ENCODE results near the gene PCDHA6.
A peak's percentile ranks its signal among the peaks of the same experiment; 100 is the strongest.
"Not testable (repeated sequence)": the region's sequence is repeated elsewhere in the genome, so short reads cannot be mapped to it uniquely, and the experiment has no call there.

Gene PCDHA6

DNA sequence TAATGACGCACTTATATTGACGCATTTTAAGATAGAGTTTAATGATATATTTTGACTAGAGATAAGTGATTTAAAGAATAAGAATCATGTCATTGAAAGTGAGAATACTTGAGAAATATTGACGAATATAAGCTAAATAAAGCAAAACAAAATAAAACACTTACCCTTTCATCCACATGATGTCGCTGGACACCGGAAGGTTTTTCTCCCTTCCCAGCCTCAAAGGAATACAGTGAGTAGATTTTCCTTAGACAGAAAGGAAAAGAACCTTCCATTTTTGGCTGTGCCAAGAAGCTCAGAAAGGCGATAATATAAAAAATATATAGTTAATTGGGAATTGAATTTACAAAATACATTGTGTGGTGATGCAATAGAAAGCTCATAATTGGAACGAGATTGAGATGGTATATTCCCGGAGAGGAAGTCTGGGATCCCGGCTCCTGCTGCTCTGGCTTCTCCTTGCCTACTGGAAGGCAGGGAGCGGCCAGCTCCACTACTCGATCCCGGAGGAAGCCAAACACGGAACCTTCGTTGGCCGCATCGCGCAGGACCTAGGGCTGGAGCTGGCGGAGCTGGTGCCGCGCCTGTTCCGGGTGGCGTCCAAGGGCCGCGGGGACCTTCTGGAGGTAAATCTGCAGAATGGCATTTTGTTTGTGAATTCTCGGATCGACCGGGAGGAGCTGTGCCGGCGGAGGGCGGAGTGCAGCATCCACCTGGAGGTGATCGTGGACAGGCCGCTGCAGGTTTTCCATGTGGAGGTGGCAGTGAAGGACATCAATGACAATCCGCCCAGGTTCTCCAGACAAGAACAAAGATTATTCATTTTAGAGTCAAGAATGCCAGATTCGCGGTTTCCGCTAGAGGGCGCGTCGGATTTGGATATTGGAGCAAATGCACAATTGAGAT lies 6.1 kb upstream of the PCDHA6 start, which contains the start of gene PCDHA5:
Gene PCDHA5 (plus strand): TSS at position 239 of the 906 bp plus-strand sequence.
- DNase-seq (ENCODE audit: low read depth), result peak; percentile 26

DNA sequence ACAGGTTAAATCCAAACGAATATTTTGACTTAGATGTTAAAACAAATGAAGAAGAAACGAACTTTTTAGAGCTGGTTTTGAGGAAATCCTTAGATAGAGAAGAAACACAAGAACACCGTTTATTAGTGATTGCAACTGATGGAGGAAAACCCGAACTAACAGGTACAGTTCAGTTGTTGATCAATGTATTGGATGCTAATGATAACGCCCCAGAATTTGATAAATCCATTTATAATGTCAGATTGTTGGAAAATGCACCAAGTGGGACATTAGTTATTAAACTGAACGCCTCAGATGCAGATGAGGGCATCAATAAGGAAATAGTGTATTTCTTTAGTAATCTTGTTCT lies 5.5 kb upstream of the PCDHA6 start:
- DNase-seq (ENCODE audit: low read depth), result no peak

DNA sequence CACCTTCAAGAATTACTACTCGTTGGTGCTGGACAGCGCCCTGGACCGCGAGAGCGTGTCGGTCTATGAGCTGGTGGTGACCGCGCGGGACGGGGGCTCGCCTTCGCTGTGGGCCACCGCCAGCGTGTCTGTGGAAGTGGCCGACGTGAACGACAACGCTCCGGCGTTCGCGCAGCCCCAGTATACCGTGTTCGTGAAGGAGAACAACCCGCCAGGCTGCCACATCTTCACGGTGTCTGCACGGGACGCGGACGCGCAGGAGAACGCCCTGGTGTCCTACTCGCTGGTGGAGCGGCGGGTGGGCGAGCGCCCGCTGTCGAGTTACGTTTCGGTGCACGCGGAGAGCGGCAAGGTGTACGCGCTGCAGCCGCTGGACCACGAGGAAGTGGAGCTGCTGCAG lies 4.8 kb upstream of the PCDHA6 start:
- DNase-seq (ENCODE audit: low read depth), result not testable (repeated sequence)

DNA sequence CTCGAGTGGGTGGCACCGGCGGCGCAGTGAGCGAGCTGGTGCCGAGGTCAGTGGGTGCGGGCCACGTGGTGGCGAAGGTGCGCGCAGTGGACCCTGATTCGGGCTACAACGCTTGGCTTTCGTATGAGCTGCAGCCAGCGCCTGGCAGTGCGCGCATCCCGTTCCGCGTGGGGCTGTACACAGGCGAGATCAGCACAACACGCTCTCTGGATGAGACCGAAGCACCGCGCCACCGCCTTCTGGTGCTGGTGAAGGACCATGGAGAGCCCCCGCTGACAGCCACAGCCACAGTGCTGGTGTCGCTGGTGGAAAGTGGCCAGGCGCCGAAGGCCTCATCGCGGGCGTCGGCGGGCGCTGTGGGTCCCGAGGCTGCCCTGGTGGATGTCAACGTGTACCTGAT lies 4.3 kb upstream of the PCDHA6 start:
- no peak for DNase-seq (ENCODE audit: low read depth)

DNA sequence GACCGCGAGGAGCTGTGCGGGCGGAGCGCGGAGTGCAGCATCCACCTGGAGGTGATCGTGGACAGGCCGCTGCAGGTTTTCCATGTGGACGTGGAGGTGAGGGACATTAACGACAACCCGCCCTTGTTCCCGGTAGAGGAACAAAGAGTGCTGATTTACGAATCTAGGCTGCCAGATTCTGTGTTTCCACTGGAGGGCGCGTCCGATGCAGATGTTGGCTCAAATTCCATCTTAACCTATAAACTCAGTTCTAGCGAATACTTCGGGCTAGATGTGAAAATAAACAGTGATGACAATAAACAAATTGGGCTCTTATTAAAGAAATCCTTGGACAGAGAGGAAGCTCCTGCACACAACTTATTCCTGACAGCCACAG lies 590 bp downstream of the PCDHA6 start:
- DNase-seq (ENCODE audit: low read depth), result no peak

DNA sequence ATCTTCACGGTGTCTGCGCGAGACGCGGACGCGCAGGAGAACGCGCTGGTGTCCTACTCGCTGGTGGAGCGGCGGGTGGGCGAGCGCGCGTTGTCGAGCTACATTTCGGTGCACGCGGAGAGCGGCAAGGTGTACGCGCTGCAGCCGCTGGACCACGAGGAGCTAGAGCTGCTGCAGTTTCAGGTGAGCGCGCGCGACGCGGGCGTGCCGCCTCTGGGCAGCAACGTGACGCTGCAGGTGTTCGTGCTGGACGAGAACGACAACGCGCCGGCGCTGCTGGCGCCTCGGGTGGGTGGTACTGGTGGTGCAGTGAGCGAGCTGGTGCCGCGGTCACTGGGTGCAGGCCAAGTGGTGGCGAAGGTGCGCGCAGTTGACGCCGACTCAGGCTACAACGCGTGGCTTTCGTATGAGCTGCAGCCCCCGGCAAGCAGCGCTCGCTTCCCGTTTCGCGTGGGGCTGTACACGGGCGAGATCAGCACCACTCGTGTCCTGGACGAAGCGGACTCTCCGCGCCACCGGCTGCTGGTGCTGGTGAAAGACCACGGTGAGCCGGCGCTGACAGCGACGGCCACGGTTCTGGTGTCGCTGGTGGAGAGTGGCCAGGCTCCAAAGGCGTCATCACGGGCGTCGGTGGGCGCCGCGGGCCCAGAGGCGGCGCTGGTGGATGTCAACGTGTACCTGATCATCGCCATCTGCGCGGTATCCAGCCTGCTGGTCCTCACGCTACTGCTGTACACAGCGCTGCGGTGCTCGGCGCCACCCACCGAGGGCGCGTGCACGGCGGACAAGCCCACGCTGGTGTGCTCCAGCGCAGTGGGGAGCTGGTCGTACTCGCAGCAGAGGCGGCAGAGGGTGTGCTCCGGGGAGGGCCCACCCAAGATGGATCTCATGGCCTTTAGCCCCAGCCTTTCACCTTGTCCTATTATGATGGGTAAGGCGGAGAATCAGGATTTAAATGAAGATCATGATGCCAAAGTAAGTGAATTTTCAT lies 2.0 kb downstream of the PCDHA6 start:
- DNase-seq (ENCODE audit: low read depth), result not testable (repeated sequence)

DNA sequence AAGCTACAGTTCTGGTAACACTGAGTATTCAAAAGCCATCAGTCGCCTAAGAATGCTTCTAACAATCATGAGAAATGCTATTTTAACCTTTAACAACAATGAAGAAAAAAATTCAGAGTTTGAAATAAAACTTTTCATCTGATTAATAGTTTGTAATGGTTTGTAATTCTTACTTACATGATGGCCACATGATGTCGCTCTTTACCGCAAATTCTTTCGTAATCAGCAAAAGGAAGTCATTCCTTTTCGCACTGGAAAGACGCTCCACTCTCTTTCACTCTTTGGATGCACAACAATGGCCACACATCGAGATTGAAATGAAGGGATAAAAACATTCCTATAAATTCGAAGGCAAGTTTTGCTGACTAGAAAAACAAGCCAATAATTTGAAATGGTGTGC lies 6.2 kb downstream of the PCDHA6 start, which contains the start of gene PCDHA7:
Gene PCDHA7 (plus strand): TSS at position 277 of the 400 bp plus-strand sequence. CDS start 115 bp downstream, at position 392.
- DNase-seq (ENCODE audit: low read depth), result no peak

DNA sequence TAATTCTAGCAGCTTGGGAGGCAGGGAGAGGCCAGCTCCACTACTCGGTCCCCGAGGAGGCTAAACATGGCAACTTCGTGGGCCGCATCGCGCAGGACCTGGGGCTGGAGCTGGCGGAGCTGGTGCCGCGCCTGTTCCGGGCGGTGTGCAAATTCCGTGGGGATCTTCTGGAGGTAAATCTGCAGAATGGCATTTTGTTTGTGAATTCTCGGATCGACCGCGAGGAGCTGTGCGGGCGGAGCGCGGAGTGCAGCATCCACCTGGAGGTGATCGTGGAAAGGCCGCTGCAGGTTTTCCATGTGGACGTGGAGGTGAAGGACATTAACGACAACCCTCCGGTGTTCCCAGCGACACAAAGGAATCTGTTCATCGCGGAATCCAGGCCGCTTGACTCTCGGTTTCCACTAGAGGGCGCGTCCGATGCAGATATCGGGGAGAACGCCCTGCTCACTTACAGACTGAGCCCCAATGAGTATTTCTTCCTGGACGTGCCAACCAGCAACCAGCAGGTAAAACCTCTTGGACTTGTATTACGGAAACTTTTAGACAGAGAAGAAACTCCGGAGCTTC lies 6.8 kb downstream of the PCDHA6 start:
- not testable (repeated sequence) for DNase-seq (ENCODE audit: low read depth)

DNA sequence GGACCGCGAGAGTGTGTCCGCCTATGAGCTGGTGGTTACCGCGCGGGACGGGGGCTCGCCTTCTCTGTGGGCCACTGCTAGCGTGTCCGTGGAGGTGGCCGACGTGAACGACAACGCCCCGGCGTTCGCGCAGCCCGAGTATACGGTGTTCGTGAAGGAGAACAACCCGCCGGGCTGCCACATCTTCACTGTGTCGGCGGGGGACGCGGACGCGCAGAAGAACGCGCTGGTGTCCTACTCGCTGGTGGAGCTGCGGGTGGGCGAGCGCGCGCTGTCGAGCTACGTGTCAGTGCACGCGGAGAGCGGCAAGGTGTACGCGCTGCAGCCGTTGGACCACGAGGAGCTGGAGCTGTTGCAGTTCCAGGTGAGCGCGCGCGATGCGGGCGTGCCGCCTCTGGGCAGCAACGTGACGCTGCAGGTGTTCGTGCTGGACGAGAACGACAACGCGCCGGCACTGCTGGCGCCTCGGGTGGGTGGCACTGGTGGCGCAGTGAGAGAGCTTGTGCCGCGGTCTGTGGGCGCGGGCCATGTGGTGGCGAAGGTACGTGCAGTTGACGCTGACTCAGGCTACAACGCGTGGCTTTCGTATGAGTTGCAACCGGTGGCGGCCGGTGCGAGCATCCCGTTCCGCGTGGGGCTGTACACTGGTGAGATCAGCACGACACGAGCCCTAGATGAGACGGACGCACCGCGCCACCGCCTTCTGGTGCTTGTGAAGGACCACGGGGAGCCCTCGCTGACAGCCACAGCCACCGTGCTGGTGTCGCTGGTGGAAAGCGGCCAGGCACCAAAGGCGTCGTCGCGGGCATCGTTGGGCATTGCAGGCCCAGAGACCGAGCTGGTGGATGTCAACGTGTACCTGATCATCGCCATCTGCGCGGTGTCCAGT lies 8.1 kb downstream of the PCDHA6 start:
- DNase-seq (ENCODE audit: low read depth), result no peak

DNA sequence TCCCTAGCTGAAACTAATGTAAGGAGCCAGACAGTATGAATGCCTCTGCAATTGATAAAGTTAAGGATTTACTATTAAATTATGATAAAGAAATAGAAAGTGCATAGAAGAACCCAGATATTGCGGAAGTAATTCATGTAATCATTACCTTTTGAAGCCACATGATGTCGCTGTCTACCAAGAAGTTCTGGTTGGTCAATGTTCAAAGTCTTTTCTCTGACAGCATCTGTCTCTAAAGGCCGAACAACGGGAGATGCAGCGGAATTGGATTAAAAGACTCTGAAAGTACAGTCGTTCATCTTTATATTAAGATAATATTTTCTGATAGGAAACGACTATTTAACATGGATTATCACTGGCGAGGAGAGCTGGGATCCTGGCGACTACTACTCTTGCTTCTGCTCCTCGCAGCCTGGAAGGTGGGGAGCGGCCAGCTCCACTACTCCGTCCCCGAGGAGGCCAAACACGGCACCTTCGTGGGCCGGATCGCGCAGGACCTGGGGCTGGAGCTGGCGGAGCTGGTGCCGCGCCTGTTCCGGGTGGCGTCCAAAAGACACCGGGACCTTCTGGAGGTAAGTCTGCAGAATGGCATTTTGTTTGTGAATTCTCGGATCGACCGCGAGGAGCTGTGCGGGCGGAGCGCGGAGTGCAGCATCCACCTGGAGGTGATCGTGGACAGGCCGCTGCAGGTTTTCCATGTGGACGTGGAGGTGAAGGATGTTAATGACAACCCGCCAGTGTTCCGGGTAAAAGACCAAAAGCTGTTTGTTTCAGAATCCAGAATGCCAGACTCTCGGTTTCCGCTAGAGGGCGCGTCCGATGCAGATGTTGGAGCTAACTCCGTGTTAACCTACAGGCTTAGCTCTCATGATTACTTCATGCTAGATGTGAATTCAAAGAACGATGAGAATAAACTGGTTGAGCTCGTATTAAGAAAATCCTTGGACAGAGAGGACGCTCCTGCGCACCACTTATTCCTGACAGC lies 13.5 kb downstream of the PCDHA6 start, which contains the start of gene PCDHA8:
Gene PCDHA8 (plus strand): TSS at position 210 of the 985 bp plus-strand sequence. CDS start 135 bp downstream, at position 345.
- DNase-seq (ENCODE audit: low read depth), result no peak

DNA sequence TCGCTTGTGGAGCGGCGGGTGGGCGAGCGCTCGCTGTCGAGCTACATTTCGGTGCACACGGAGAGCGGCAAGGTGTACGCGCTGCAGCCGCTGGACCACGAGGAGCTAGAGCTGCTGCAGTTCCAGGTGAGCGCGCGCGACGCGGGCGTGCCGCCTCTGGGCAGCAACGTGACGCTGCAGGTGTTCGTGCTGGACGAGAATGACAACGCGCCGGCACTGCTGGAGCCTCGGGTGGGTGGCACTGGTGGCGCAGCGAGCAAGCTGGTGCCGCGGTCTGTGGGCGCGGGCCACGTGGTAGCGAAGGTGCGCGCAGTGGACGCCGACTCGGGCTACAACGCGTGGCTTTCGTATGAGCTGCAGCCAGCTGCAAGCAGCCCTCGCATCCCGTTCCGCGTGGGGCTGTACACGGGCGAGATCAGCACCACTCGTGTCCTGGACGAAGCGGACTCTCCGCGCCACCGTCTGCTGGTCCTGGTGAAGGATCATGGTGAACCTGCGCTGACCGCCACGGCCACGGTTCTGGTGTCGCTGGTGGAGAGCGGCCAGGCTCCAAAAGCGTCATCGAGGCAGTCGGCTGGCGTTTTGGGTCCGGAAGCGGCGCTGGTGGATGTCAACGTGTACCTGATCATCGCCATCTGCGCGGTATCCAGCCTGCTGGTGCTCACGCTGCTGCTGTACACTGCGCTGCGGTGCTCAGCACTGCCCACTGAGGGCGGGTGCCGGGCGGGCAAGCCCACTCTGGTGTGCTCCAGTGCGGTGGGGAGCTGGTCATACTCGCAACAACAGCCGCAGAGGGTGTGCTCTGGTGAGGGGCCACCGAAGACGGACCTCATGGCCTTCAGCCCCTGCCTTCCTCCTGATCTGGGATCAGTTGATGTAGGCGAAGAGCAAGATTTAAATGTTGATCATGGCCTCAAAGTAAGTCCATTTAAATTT lies 15.3 kb downstream of the PCDHA6 start:
- no peak for DNase-seq (ENCODE audit: low read depth)

DNA sequence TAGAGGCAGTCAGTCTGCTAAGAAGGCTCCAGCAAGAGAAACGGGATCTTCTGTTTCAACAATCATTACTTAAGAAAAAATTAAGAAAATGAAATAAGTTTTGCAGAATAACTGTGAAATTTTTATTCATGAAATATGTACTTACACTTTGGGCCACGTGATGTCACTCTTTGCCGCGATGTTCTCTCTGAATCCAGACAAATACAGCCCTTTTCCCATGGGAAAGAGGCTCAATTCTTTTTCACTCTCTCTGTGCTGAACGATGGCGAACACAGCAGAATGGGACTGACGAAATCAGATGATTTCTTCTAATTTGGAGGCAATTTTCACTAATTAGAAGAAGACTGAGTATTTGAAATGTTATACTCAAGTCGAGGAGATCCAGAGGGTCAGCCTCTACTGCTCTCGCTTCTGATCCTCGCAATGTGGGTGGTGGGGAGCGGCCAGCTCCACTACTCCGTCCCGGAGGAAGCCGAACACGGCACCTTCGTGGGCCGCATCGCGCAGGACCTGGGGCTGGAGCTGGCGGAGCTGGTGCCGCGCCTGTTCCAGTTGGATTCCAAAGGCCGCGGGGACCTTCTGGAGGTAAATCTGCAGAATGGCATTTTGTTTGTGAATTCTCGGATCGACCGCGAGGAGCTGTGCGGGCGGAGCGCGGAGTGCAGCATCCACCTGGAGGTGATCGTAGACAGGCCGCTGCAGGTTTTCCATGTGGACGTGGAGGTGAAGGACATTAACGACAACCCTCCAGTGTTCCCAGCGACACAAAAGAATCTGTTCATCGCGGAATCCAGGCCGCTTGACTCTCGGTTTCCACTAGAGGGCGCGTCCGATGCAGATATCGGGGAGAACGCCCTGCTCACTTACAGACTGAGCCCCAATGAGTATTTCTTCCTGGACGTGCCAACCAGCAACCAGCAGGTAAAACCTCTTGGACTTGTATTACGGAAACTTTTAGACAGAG lies 20.7 kb downstream of the PCDHA6 start, which contains the start of gene PCDHA9:
Gene PCDHA9 (plus strand): TSS at position 244 of the 964 bp plus-strand sequence. CDS start 114 bp downstream, at position 358.
- DNase-seq (ENCODE audit: low read depth), result not testable (repeated sequence)

DNA sequence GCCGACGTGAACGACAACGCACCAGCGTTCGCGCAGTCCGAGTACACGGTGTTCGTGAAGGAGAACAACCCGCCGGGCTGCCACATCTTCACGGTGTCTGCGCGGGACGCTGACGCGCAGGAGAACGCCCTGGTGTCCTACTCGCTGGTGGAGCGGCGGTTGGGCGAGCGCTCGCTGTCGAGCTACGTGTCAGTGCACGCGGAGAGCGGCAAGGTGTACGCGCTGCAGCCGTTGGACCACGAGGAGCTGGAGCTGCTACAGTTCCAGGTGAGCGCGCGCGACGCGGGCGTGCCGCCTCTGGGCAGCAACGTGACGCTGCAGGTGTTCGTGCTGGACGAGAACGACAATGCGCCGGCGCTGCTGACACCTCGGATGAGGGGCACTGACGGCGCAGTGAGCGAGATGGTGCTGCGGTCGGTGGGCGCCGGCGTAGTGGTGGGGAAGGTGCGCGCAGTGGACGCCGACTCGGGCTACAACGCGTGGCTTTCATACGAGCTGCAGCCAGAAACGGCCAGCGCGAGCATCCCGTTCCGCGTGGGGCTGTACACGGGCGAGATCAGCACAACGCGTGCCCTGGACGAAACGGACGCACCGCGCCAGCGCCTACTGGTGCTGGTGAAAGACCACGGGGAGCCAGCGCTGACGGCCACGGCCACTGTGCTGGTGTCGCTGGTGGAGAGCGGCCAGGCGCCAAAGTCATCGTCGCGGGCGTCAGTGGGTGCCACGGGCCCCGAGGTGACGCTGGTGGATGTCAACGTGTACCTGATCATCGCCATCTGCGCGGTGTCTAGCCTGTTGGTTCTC lies 22.3 kb downstream of the PCDHA6 start:
- not testable (repeated sequence) for DNase-seq (ENCODE audit: low read depth)

DNA sequence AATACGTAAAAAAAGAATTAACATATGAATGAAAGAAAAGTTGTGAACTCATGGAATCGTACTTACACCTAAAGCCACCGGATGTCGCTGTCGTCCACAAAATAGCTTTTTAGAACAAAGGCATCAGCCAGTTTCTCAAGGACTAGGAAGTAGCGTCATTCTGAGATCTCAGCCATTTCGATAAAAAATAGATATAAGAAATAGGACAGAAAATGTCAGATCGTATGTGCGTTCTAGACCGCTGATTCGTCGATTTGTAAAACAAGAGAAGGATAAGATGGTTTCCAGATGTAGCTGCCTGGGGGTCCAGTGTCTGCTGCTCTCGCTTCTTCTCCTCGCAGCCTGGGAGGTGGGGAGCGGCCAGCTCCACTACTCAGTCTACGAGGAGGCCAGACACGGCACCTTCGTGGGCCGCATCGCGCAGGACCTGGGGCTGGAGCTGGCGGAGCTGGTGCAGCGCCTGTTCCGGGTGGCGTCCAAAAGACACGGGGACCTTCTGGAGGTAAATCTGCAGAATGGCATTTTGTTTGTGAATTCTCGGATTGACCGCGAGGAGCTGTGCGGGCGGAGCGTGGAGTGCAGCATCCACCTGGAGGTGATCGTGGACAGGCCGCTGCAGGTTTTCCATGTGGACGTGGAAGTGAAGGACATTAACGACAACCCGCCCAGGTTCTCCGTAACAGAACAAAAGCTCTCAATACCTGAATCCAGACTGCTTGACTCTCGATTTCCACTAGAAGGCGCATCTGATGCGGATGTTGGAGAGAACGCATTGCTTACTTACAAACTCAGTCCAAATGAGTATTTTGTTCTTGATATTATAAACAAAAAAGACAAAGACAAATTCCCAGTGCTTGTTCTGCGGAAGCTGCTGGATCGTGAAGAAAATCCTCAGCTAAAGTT lies 28.3 kb downstream of the PCDHA6 start, which contains the start of gene PCDHA10:
Gene PCDHA10 (plus strand): TSS at position 126 of the 903 bp plus-strand sequence. CDS start 152 bp downstream, at position 278.
- DNase-seq (ENCODE audit: low read depth), result no peak
